Testis (tissue), 3 donors: ENCODE results near the gene BCL7B. TPM values are rescaled to one million over a fixed set of nuclear protein-coding genes. Genes with fewer than 3 reads are reported as not detected.
"Not testable (repeated sequence)": the region's sequence is repeated elsewhere in the genome, so short reads cannot be mapped to it uniquely, and the experiment has no call there.

Source experiments
- DNase-seq: peaks from one replicate; pipeline ENCODE4 v3.0.0-alpha.2; 2019
- H3K27ac ChIP-seq, 2 donors: fragments of 200-600 bp; sonication (generic); one replicate each; pipeline ENCODE4 v1.5.1; 2019
- H3K27me3 ChIP-seq: fragments of 200-600 bp; sonication (generic); one replicate; pipeline ENCODE4 v1.5.1; 2019
- H3K36me3 ChIP-seq: fragments of 200-600 bp; sonication (generic); one replicate; pipeline ENCODE4 v1.5.1; 2017; ENCODE audit warnings: low read depth; ENCODE audit errors: missing control alignments
- H3K4me1 ChIP-seq: fragments of 200-600 bp; sonication (generic); one replicate; pipeline ENCODE4 v1.5.1; 2019
- H3K4me3 ChIP-seq, 2 donors: fragments of 200-600 bp; sonication (generic); one replicate each; pipeline ENCODE4 v1.5.1; 2017 to 2019
- H3K9me3 ChIP-seq: fragments of 200-600 bp; sonication (generic); one replicate; pipeline ENCODE4 v1.5.1; 2017
- CTCF ChIP-seq, 3 experiments: fragments of 450-650 bp in 2 of 3; fragments of 200-600 bp in 1 of 3; sonication (generic) in 1 of 3; IDR thresholded peaks; one replicate each; pipeline ENCODE4 v1.5.1; 2016 to 2019; ENCODE audit warnings: antibody characterized with exemption in 3 of 3, mild to moderate bottlenecking in 2 of 3, moderate library complexity in 1 of 3
- POLR2A ChIP-seq: fragments of 450-650 bp; IDR thresholded peaks from one replicate; pipeline ENCODE4 v1.6.1; 2017; ENCODE audit warnings: antibody characterized with exemption, mild to moderate bottlenecking, moderate library complexity
- WGBS, 2 donors: methylation state at CpG; one replicate each; pipeline ENCODE4 v1.1.5; 2018; 5-methylcytosine and 5-hydroxymethylcytosine counted together
- intact Hi-C: fragments of 100-400 bp; cut with DNase I; formaldehyde crosslinking; loops from one replicate; pipeline ENCODE4 v1.15.1; 2023; ENCODE audit warnings: low total_unique reads
- polyA plus RNA-seq: library from polyadenylated mRNA; stranded (reverse); fragments of 350-450 nt; fragmentation: Illumina TruSeq; extraction: RNeasy Lipid Tissue Mini Kit (QIAGEN cat#74804); gene quantifications from one replicate; pipeline ENCODE4 v1.2.3, GENCODE V29; 2014; ENCODE audit warnings: low read depth, low replicate concordance; ENCODE audit not compliant: insufficient read depth
- total RNA-seq, 2 donors: library from RNA; depleted of rRNA; stranded (reverse); fragments of >200 nt; gene quantifications; one replicate each; pipeline ENCODE4 v1.2.3, GENCODE V29; 2016

Gene BCL7B
- total and polyA plus RNA-seq, 3 donors from 2014 or later, result 83.0 to 91.1 (median 88.9) TPM

GRCh38 chr7:73504017-73504416 lies 53.5 kb downstream of the BCL7B start:
- TF ChIP-seq POLR2A (no peak), CTCF (IDR thresholded peaks at IDR 0.05) (no peak)
- no peaks in the 10 kb centered on the region for H3K27me3 ChIP-seq
- DNase-seq, result no peak
- 95 to 96% methylated on average over 2 of the region's 2 CpGs for WGBS, 2 donors
- no peaks in the 10 kb centered on the region for H3K9me3 ChIP-seq
- H3K4me3 ChIP-seq, result no peak overlapping the region
- H3K4me1 ChIP-seq, result no peaks in the 10 kb centered on the region
- intact Hi-C loops, result no loop called here
- no peaks in the 10 kb centered on the region for H3K36me3 ChIP-seq
- H3K27ac ChIP-seq, result no peak overlapping the region

DNA sequence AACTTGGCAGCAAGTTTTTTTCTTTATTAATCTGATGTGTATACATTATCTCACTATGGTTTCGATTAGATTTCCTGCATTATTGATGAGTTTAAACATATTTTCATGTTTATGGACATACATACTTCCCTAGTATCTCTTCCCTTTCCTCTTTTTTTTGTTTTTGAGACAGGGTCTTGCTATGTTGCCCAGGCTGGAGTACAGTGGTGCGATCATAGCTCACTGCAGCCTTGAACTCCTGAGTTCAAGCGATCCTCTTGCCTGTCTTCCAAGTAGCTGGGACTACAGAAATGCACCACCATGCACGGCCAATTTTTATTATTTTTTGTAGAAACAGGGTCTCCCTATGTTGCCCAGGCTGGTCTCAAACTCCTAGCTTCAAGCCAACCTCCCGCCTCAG lies 54.3 kb downstream of the BCL7B start:
- TF ChIP-seq POLR2A (no peak), CTCF (IDR thresholded peaks at IDR 0.05) (no peak)
- Histone ChIP-seq H3K27ac (no peak overlapping the region), H3K4me3 (no peak overlapping the region), H3K27me3 (no peaks in the 10 kb centered on the region), H3K36me3 (no peaks in the 10 kb centered on the region), H3K4me1 (no peaks in the 10 kb centered on the region), H3K9me3 (no peaks in the 10 kb centered on the region)
- no peak for DNase-seq
- intact Hi-C loops, result no loop called here
- 92 to 95% methylated on average over 5 of the region's 5 CpGs for WGBS, 2 donors

DNA sequence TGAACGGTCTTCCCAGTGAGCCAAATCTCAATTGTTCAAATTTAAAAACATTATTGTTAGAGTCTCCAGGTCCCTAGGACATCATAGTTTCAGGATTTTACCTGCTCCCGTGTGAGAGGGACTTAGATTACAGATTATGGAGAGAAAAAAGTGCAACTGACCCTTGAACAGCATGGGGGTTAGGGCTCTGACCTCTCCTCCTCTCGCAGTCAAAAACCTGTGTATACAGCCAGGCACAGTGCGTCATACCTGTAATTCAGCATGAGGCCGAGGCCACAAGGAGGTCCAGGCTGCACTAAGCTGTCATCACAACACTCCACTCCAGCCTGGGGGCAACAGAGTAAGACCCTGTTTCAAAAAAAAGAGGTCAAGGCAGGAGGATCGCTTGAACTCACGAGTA lies 60.9 kb downstream of the BCL7B start:
- H3K4me3 ChIP-seq, result no peak overlapping the region
- no peaks in the 10 kb centered on the region for H3K27me3 ChIP-seq
- intact Hi-C loops, result no loop called here
- H3K27ac ChIP-seq, result no peak overlapping the region
- H3K36me3 ChIP-seq, result no peaks in the 10 kb centered on the region
- 90 to 96% methylated on average over 7 of the region's 7 CpGs for WGBS, 2 donors
- DNase-seq, result no peak
- no peaks in the 10 kb centered on the region for H3K9me3 ChIP-seq
- H3K4me1 ChIP-seq, result no peaks in the 10 kb centered on the region
- no peak for TF ChIP-seq CTCF (IDR thresholded peaks at IDR 0.05)
- TF ChIP-seq POLR2A, result no peak

DNA sequence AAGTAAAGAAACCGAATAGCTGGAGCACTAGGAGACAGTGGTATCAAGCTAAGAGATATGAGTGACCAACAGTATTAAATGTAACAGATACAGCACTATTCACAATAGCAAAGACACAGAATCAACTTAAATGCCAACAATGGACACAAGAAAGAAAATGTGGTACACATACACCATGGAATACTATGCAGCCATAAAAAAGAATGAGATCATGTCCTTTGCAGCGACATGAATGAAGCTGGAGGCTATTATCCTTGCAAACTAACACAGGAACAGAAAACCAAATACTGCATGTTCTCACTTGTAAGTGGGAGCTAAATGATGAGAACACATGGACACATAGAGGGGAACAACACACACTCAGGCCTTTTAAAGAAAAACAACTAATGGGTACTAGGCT lies 62.0 kb downstream of the BCL7B start:
- intact Hi-C loops, H3K27me3 ChIP-seq, H3K36me3 ChIP-seq, H3K4me1 ChIP-seq, H3K9me3 ChIP-seq, H3K27ac ChIP-seq, H3K4me3 ChIP-seq, DNase-seq: not testable (repeated sequence)
- 78 to 86% methylated on average over 2 of the region's 2 CpGs for WGBS, 2 donors

DNA sequence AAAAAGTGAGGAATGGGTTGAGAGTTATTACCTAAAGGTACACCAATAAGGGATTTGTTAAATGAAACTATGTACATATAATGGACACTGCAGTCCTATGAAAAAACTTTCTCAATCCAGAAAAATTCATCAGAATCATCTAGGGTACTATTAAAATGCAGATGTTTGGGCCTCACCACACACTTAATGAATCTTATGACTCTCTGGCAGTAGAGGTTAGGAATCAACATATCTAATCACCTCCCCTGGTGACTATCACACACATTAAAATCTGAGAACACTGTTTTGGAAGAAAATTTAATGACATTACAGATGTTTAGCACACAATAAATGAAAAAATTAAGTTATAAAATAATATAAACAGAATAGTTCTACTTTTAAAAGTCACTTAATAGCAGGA lies 67.5 kb downstream of the BCL7B start:
- Histone ChIP-seq H3K27ac (no peak overlapping the region), H3K9me3 (no peaks in the 10 kb centered on the region), H3K36me3 (no peaks in the 10 kb centered on the region), H3K27me3 (no peaks in the 10 kb centered on the region), H3K4me3 (no peak overlapping the region), H3K4me1 (no peaks in the 10 kb centered on the region)
- intact Hi-C loops, result no loop called here
- no peak for TF ChIP-seq POLR2A
- TF ChIP-seq CTCF (IDR thresholded peaks at IDR 0.05), result no peak
- no peak for DNase-seq
